HTR-8/SVneo (cell line): ENCODE results near the gene MN1.
A peak's percentile ranks its signal among the peaks of the same experiment; 100 is the strongest.

Source experiments
- DNase-seq: peaks from one replicate; pipeline ENCODE4 v3.0.0; 2011; ENCODE audit warnings: low spot score, mixed read lengths; ENCODE audit not compliant: insufficient read length
- FAIRE-seq: peaks from 2 replicates; lab custom pipeline; 2011; peaks lifted over from hg19 to GRCh38; lab: Jason Lieb, UNC

MN1 gene

DNA sequence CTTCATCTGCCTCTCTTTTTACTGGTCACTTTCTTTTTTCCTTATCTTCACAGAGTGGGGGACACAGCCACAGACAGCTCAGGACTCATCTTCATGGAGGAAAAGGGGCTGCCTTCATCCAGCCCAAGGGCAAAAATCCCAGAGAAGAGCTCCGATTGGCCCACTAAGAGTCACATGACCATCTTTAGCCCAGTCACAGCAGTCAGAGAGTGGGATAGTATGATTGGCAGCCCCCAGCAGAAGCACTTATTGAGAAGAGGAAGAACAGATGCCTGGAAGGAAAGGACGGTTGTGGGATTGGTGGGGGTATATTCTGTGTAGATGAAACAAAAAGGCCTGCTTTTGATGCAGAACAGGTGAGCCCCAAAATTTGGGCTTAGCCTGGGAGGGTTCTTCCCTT is 77.8 kb downstream of the MN1 start:
- DNase-seq = no peak
- no peak for FAIRE-seq

DNA sequence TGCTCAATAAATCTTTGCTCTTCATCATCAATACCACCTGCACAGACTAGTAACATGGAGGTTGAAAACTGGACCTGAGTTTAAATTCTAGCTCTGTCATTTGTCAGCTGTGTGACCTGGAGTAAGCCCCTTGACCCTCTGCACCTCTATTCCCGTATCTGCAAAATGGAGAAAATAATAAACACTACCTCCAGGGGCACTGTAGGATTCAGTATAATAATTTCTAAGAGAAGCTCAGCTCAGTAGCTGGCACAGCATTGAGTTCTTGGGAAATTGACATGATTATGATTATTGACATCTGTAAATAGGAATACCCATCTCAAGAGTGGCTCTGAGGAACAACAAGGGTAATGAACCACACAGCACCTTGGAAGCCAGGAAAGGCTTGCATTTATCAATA is 78.4 kb downstream of the MN1 start:
- DNase-seq = no peak
- FAIRE-seq = no peak

DNA sequence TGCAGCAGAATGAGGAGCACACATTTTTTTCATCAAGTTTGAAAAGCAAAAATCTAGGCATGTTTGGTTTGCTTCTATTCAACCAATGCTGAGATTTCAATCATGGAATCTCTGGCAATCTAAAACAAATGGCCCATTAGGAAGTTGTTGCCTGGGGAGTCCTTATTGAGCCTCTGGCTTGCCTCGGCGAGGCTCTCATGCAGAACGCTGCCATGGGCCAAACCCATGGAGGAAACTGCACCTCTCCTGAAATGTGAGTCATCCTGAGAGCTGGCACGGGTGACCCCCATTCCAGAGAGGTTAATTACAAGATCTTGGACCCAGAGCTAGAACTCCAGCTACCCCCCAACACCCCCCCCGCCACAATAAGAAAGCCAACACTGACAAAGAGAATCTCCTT is 80.7 kb downstream of the MN1 start:
- no peak for FAIRE-seq
- DNase-seq = no peak

DNA sequence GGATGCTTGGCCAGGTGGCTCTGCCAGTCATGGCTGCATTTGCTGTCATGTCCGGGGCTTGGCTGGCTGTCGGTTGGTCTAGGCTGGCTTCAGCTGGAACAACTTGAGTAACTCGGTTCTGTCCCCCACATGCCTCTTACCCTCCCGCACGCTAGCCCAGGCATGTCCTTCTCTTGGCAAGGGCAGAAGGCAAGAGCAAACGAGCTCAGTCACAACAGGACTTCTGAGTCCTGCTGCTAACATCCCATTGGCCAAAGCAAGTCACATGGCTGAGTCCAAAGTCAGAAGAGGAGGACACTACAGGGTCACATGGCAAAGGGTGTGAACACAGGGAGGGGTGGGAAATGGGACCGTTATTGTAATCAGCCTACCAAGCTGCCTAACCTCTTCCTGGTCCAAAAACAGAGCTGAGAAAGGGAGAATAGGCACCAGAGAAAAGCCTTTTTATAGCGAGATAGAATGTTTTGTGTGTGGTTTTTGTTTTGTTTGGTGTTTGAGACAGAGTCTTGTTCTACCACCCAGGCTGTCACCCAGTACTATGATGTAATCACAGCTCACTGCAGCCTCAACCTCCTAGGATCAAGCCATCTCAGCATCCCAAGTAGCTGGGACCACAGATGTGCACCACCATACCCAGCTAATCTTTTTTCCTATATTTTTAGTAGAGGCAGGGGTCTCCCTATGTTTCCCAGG is 81.9 kb downstream of the MN1 start:
- FAIRE-seq (no peak), DNase-seq (no peak)

DNA sequence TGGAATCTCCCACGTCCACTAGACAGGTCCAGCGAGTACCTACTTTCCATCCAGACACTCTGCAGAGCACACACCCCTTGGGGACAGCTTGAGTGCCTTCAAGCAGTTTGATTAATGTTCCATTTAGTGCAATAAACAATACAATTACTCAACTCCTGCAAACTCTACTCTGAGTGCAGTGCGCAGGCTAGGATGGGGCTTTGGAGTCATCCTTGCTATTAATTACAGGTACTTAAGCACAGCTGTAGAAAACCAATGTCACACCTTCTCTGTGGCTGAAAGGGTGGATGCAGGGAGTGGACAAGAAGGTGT is 82.6 kb downstream of the MN1 start:
- no peak for DNase-seq

DNA sequence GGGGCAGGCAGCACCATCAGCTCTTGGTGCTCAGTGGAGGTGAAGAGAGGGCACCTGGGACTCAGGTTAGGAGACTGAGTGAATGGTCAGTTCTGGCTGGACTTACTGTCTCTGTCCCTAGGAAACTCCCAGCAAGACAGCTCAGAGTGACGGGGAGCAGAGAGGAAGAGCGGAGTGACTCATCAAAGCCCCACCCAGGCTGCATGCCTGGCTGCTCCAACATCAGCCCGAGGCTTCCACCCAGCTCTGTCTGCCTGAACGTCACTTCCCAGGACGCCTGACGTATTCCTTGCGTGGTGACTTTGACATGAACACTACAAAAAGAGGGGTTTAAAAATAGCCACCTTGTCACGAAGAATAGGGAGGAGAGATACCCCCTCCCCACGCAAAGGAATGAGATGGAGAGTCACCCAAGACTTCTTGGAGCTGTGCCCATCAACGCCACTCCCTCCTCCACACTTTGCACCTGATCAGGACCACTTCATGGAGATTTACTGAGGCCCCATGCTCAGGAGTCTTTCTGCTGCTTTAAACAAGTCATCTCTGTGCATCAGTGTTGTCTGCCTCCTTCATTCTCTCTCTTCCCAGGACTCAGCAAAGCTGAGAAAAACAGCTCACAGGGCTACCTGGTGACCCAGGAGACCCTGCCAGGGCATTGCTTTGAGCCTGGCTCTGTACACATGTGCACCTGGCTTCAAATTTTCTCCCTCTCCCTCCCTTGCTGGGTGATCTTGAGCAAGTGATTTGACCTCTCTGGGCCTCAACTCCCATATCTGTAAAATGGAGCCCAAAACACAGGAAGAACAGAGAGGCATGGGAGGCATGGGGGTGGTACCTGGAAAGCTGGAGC is 83.1 kb downstream of the MN1 start:
- peak; percentile 90 for DNase-seq
- FAIRE-seq = peak; percentile 96

More for the DNA sequence above, 82.6 kb downstream of the MN1 start:
- no peak for FAIRE-seq

DNA sequence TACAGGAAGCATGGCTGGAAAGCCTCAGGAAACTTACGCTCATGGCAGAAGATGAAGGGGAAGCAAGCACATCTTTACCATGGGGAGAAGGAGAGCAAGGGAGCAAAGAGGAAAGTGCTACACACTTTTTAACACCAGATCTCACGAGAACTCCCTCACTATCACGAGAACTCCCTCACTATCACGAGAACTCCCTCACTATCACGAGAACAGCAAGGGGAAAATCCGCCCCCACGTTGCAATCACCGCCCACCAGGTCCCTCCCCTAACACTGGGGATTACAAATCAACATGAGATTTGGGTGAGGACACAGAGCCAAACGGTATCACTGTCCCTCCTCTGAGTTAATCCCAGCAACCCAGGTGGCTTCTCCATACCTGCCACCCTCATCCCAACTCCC is 84.5 kb downstream of the MN1 start:
- DNase-seq = no peak
- no peak for FAIRE-seq

DNA sequence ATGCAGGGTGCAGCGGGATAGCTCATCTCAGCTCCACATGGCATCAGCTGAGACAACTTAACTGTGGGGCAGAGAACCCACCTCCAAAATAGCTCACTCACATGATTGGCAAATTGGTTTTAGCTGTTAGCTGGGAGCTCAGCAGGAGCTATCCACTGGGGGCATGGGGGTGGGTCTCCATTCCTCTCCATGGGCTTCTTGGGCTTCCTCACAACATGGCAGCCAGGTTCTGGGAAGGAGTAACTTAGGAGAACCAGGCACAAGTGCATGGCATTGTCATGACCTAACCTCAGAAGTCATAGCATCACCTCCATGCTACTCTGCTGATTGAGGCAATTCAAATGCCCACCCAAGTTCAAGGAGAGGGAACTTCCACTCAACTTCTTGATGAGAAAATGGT is 85.5 kb downstream of the MN1 start:
- DNase-seq = no peak

DNA sequence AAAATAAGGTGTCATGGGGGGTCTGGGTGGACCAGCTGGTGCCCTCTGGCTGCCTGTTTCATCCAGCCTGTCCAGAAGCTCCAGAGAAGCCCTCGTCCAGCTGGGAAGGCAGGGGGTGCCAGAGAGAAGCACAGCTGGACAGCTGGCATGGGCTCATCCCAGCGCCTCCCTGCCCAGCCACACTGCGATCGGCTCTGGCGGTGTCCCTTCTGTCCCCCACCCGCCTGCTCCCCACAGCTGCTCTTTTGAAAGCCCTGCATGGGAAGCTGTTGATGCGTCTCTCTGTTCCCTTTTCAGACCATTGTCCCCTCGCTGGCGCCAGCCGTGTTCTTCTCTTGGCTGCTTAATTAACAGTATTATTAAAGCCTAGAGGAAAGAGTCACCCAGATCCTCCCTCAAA is 86.5 kb downstream of the MN1 start:
- FAIRE-seq (no peak), DNase-seq (no peak)

More for the DNA sequence above, 85.5 kb downstream of the MN1 start:
- no peak for FAIRE-seq

DNA sequence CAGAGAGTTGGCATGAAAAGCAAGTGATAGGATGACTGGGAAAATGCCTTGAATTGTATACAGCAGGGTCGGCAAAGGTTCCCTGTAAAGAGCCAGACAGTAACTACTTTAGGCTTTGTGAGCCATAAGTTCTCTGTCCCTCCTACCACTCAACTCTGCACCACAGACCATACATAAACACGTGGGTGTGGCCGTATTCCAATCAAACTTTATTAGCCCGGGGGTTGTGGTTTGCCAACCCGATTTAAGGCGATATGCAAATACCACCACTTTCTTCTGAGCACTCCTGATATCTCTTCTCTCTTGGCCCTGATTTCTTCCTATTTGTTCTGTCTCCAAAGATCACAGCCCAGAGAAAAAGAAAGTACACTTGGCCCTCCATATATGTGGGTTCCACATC is 87.5 kb downstream of the MN1 start:
- no peak for DNase-seq
- no peak for FAIRE-seq

DNA sequence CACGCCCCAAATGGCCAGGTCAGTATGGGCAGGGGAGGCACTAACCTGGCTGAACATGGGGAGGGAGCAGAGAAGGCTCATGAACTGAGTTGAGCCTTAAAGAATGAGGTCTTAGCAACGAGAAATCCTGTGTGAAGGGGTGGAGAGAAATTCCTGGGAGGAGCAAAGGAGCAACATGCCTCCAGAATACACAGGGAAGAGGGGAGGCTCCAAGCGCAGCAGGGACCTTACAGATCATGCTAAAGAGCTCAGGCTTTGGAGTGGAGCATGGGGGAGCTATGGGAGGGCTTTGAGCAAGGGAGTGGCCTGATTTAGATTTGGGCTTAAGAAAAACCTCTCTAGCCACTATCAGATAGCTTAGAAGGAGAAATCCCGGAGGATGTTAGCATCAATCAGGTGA is 88.1 kb downstream of the MN1 start:
- FAIRE-seq = no peak
- no peak for DNase-seq

DNA sequence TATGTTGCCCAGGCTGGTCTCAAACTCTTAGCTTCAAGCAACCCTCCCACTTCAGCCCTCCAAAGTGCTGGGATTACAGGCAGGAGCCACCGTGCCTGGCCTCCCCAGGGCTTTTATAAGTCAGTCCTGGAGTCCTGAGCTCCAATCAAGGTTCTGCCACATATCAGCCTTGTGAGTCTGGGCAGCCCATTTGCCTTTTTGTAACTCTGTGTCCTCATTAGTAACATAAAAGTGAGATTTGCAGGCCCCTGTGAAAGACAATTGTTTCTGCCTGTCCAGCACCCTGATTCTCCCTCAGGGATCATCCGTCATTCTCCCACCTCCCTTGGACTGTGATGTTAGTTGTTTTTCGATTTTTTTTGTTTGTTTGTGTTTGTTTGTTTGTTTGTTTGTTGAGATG is 89.8 kb downstream of the MN1 start:
- DNase-seq = no peak
- no peak for FAIRE-seq

DNA sequence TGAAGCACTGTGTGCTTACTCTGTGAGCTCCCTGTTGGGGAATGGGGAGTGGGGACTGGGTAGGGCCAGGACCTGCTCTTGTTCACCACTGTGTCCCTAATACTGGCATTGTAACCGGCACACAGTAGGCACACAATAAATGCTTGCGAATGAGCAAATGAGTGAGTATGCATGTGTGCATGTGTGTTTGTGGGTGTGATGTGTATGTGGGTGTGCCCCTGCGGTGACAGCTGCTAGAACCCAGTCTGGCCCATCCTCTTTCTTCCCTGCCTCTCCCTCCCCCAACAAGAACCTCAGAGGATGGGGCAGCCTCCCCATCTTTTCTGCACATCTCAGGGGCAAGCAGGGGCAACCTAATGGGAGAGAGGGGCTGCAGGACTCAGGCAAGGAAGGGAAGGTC is 90.5 kb downstream of the MN1 start:
- FAIRE-seq (no peak), DNase-seq (no peak)

DNA sequence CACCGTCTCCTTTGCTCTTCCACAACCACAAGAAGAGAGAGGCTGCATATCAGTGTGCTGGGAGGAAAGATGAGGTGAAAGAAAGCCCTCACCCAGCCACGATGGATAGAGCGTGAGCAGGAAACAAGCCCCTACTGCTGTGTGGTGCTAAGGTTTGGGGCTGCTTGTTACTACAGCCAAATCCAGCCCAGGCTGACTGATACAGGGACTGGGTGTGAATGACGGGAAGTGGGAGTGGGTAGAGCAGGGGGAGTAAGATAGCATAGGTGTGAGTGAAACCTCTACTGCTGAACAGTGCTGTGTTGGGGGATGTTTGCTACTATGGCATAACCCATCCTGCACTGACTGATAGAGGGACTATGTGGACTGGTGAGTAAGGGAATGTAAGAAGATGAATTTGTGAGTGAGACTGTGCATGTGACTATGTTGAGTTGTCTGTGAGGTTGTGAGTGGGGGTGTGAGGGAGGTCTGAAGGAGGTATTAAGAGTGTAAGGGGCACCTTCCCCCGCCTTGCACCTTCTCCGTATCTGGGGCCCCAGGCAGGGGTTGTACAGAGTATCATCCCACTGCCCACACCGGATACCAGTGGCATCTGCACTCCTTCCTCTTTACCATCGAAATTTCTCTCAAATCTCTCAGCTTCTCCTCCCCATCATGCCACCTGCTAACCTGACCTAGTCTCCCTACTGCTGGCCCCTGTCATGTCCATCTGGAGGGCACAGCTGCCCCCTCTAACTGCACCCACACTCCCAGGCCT is 91.5 kb downstream of the MN1 start:
- FAIRE-seq (no peak), DNase-seq (no peak)

DNA sequence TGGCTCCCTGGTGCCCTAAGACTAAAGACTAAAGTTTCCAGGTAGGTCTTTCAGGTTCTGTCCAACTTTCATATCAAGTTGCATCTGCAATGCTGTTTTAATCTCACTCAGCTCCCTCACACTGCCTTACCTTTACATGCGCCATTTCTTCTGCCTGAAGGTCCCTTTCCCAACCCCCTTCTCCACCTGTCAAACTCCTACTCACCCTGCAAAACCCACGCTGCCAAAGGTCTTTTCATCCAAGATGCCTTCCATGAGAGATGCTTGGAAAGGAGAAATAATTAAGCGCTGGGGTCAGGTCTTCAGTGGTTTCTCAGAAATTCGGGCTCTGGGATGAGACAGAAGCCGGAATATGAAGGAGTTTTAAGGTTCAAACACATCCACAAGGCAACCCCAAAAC is 95.1 kb downstream of the MN1 start:
- no peak for FAIRE-seq
- DNase-seq = no peak

DNA sequence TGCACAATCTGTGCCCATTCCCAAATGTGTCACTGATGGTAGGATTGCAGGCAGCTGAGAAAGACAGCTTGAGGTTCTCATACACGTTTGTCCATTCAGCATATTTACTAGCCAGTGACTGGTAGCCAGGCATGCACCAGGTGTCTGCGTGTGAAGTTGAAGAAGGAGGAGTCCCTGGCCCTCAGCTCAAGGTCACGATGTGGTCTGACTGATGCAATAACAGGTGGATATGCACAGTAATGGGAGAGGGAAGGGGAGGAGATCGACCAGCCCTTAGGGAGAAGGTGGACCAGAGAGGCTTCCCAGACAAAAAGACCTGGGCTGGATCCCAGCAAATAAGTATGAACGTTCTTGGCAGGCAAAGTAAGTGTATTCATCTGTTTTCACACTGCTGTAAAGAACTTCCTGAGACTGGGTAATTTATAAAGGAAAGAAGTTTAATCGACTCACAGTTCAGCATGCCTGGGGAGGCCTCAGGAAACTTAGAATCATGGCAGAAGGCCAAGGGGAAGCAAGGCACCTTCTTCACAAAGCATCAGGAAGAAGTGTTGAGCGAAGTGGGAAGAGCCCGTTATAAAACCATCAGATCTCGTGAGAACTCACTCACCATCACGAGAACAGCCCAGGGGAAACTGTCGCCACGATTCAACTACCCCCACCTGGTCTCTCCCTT is 96.0 kb downstream of the MN1 start:
- DNase-seq (no peak), FAIRE-seq (no peak)

DNA sequence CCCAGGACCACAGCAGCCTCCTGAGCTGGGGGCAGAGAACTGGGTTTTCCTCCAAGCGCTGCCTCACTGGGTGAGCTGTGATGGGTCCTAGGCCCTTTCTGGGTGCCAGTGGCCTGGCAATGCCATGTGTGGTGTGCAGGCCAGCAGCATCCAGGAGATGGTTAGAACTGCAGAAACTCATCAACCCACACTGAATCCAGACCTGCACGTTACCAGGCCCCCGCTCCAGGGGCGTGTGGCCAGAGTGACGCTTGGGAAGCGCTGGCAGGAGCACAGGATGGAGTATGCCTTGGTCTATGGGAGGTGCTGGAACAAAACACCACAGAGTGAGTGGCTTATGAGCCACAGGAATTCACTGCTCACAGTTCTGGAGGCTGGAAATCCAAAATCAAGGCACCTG is 97.0 kb downstream of the MN1 start:
- no peak for DNase-seq
- no peak for FAIRE-seq

DNA sequence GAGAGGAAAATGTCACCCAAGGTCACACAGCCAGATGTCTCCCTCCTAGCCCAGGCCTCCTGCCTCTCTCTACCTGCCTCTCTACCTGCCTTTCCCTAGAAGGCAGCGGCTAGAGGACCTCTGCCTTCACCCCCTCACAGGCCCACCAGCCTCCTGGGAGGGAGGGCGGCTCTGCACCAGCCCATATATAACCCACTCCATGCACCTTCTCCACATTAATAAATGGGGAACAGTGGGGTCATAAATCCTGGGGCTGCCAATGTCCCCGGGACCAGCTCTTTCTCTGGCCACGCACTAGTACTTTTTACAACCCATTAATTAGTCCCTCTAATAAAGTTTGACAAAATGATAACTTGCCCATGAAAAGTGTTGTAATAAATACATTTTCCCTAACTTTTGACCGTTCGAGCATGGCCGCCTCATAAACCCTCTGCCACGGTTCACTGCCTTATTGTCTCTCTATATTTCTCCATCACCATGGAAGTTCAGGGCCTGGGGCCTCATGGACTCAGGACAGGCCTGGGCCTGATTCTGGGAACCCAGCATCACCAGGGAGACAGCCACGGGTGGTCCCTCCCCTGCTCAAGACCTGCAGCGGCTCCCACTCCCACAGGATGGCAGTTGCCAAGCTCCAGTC is 102.1 kb downstream of the MN1 start:
- no peak for DNase-seq
- FAIRE-seq = no peak

DNA sequence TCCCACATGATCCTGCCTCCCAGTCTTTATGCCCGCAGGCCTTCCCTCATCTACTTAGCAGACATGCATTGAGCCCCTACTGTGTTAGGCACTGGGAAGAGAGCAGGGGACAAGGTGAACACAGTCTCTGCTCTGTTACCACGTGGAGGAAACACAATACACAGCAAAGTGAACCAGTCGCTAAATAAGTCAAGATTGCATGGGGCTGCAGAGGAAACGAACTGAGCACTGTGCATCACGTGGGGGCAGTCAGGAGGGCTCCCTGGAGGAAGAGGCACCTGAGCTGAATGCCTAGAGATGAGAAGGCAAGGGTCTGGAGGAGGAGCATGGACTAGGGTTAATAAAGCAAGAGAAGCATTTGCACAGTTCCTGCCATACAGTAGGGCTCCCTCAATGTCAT is 102.7 kb downstream of the MN1 start:
- DNase-seq = no peak
- no peak for FAIRE-seq
